Measurements from ENCODE around the gene BCAP31.

GRCh38 chrX:153697924-153698865 is 26.0 kb downstream of the BCAP31 start:
- no peak for TF ChIP-seq POLR2A (IDR thresholded peaks at IDR 0.05)
- TF ChIP-seq CTCF (IDR thresholded peaks at IDR 0.05) = no peak
- TF ChIP-seq EP300 (IDR thresholded peaks at IDR 0.05) = no peak

Data from tibial nerve (tissue), 4 donors.